GM10266 (cell line): ENCODE results near the gene TMEM63C.

Experiments used
- DNase-seq: peaks from one replicate; pipeline ENCODE4 v3.0.0; 2012; ENCODE audit errors: extremely low spot score
- CTCF ChIP-seq: IDR thresholded peaks from 2 replicates; pipeline ENCODE4 v1.5.1; 2012; ENCODE audit warnings: mild to moderate bottlenecking, low read depth; ENCODE audit not compliant: control insufficient read depth, insufficient read depth; ENCODE audit errors: missing control alignments

The TMEM63C gene

DNA sequence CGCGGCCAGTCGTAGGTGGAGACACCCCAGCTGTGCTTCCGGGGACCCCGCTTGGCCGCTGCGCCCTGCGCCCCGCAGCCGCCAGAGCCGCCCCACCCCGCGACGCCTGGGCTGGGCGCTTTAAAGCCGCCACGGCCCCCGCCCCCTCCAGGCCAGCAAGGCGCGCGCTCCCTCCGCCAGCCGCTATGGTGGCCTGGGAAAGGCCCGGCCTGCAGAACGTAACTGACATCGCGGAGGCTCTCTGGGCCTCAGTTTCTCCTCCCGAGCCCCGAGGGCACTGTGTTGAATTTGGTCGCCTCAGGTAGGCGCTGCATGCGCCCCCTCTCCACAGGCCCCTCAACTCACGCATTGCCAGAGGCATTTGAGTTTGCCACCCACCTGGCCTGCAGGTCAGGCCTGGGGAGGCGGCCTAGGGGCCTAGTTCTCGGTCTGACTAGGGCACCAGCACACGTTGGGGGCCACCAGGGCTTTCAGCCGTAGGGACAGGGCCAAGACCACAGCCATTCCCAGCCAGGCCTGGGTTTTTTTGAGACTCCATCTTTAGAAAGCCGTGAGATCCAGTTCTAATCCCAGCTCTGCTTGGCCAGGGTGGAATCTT is 89.6 kb downstream of the TMEM63C start, which contains the start of gene NGB:
TSS of gene NGB (minus strand) at position 94 of the 598 bp plus-strand sequence. CDS start 269 bp downstream, outside the sequence.
- no peak for TF ChIP-seq CTCF
- no peak for DNase-seq

- no peak for TF ChIP-seq CTCF
- DNase-seq = no peak
Observed at GRCh38 chr14:77272261-77272660, 90.7 kb downstream of the TMEM63C start.

- DNase-seq = no peak
- no peak for TF ChIP-seq CTCF
Observed at GRCh38 chr14:77273796-77274195, 92.2 kb downstream of the TMEM63C start.

DNA sequence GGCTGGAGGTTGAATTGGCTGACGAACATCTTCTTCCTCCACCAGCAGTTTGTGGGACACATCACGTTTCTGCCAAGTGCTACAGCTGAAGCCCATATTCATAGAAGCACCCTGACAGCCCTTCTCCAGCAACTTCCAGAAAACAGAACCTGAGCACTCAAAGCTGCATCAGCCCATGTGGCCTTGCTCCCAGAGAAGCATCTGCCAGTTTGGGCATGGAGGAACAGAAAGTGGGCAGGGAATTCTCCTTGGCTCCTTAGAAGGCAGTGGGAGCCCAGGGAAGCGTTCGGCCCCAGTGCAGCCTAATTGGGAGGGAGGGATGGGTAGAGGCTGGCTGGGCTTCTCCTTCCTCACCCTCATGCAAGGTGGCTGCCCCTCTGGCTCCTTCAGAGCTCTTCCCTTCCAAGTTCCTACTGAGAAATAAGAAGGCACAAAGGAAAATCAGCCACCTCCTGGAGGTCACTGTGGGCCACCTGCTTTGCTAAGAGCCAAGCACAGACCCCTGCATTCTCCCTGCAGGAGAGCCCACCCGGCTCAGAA is 93.5 kb downstream of the TMEM63C start:
- no peak for TF ChIP-seq CTCF
- no peak for DNase-seq

- no peak for TF ChIP-seq CTCF
- DNase-seq = no peak
Observed at GRCh38 chr14:77275601-77276017, 94.0 kb downstream of the TMEM63C start.

DNA sequence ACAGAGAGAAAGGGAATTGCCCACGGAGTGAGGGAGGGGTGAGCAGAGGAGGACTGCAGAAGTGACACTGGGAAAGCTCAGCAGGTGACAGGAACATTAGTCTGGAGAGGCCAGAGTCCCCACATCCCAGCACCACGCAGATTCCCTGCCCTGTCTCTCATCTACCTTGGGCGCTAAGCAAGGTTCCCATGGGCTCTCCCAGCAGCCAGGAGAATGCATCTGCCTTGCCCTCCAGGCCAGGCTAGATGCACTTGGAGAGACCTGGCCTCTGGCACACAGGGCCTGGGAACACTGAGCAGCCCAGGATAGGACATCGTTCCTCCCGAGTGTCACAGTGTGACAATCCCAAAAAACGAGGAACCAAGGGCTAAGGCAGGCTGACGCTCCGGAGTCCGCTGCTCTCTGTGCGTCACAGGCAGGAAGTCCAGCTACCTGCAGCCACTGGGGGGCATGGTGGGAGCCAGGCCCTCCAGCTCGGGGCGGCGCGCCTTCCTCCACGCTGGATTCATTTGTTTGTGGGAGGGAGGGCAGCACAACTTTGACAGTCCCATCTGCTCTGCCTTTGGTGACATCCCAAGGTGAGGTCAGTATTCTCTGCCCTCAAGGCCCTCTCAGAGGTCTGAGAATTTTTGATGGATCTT is 94.8 kb downstream of the TMEM63C start:
- TF ChIP-seq CTCF = no peak
- DNase-seq = no peak

DNA sequence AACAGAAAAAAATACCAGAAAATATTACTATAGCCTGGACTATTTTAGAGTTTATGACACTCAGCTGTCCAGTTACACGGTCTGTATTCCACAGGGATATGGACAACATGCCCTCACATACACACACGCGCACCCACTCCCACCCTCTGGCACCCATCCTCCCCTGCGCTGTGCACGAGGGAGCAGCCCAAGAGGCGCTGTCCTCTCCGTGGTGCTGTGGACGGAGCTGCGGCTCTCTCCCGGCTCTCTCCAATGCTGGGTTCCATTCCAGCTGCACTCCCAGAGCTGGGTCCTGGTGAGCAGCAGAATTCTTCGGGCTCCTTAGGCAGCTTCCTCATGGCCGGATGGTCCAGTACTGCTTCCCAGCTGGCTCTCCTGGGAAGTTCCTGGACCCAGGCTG is 95.4 kb downstream of the TMEM63C start:
- TF ChIP-seq CTCF = no peak
- no peak for DNase-seq
